Stimulated activated CD4-positive, alpha-beta T cell treated with anti-CD3 and anti-CD28 coated beads, Interleukin-2, amount 100 ng/mL, for 4 hours (primary cell): ENCODE measurements around the gene AXL.

Experiments used
- DNase-seq: peaks from one replicate; pipeline ENCODE4 v3.0.0-alpha.2; 2020; ENCODE audit warnings: low read depth

Gene AXL

DNA sequence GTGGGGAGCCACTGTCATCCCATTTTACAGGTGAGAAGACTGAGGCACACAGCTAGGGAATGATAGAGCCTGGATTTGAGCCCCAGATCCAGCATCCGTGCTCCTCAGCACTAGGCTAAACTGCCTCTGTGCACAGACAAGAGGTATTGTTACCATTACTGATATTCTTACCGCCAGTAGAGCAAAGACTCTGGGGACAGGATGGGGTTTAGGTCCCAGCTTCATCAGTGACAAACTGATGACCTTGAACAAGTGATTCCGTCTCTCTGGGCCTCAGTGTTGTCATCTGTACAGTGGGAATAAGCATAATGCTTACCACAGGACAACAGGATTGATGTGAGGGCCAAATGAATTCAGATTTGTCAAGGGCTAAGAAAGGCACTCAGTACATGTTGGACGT lies 16.5 kb downstream of the AXL start:
- DNase-seq: no peak

GRCh38 chr19:41238244-41238643 lies 19.2 kb downstream of the AXL start:
- no peak for DNase-seq

- DNase-seq: no peak
Observed at GRCh38 chr19:41239363-41239762, 20.3 kb downstream of the AXL start.

DNA sequence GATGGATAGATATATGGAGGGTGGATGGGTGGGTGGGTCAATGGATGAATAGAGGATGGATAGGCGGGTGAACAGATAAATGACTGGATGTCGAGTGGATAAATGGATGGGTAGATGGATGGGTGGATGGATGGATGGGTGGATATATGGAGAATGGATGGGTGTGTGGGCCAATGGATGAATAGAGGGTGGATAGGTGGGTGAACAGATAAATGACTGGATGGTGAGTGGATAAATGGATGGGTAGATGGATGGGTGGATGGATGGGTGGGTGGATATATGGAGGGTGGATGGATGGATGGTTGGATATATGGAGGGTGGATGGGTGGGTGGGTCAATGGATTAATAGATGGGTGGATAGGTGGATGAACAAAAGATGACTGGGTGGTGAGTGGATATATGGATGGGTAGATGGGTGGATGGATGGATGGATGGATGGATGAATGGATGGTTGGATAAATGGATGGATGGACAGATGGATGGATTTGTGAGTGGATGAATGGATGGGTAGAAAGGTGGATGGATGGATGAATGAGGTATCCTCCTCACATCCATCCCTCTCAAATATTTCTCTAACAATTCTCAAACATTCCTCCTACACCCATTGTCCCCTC lies 21.0 kb downstream of the AXL start:
- no peak for DNase-seq

DNA sequence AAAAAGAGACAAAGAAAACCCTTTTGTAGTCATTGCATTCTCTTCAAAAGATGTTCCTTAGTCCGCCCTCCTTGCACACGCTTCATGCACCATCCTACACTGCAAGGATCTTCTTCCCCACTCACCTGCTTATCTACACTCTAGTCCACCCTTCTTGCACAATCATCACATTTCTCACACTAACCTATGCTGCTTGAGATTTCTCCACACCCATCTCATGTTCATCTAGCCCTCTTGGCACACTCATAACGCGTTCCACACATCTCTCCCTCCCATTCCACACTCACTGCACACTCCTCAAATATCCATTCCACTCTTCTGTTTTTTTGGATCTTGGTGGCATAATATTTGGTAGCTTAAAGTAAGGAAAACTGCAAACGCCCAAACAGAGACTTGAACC lies 22.8 kb downstream of the AXL start:
- no peak for DNase-seq

DNA sequence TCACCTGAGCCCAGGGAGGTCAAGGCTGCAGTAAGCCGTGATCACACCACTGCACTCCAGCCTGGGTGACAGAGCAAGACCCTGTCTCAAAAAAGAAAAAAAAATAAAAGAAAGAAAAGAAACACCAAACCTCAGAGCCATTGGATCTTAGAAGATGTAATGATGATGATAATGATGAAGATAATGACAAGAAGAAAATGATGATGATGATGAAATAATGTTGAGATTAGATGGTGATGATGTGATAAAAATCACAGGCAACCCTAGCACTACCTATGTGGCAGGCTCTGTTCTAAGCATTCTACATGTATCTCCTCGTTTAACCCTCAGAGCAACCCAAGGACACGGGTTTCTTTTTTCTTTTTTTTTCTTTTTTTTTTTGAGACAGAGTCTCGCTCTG lies 25.1 kb downstream of the AXL start:
- no peak for DNase-seq

- no peak for DNase-seq
Observed at GRCh38 chr19:41245843-41246242, 26.8 kb downstream of the AXL start.

DNA sequence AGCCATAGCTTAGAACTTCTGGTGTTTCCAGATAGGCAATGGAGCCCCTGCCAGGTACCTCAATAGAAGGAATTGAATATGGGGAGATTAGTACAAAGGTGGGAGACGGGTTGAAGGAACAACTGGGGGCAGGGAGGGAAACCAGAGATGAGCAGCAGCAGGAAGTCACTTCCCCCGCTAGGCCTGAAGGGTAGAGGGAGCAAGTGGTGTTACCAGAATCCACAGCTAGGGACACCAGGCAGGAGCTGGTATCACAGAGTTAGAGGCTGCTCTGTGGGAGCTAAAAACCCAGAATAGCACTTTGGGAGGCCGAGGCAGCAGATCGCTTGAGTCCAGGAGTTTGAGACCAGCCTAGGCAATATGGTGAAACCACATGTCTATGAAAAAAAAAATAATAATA lies 29.9 kb downstream of the AXL start:
- no peak for DNase-seq

- DNase-seq: no peak
Observed at GRCh38 chr19:41249707-41250423, 30.8 kb downstream of the AXL start.

- DNase-seq: no peak
Observed at GRCh38 chr19:41253660-41254059, 34.6 kb downstream of the AXL start.

- no peak for DNase-seq
Observed at GRCh38 chr19:41255171-41255570, 36.1 kb downstream of the AXL start.

GRCh38 chr19:41261474-41262190 lies 42.6 kb downstream of the AXL start:
- DNase-seq: no peak

GRCh38 chr19:41263042-41263849 lies 44.2 kb downstream of the AXL start:
- peak; percentile 61 for DNase-seq

DNA sequence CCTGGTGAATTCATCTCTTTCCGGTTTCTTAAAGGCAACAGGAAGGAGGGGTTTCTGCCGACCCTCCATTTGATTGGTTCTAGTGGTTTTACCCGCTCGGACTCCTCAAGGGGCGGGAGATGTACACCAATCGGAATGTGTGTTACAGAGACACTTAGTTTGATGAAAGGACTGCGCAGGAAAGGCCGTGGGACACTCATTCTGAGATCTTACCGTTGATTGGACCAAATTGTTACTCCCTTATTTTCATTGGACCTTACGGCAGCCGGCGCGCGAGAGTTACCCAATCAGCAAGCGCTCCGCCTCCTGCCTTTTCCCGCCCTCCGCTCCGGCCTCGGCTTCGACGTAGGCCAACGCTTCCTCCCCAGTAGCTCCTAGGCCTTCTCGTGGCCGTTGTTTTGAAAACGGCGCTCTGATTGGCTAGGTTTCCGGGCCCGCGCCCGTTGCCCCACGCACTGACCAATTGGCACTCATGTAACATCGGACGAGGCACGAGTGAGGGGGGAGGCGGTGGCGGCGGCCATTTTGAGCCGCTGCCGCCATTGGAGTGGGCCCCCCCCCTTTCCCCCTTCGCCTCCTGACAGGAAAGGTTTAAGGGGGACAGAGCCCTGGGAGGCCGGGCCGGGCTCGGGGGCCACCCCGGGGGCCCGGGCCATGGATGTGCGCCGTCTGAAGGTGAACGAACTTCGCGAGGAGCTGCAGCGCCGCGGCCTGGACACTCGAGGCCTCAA lies 45.0 kb downstream of the AXL start, which contains the start of gene HNRNPUL1:
TSS of gene HNRNPUL1 (plus strand) at position 523 of the 731 bp plus-strand sequence. CDS start at position 655, 132 bp downstream.
- peak; percentile 98 for DNase-seq

DNA sequence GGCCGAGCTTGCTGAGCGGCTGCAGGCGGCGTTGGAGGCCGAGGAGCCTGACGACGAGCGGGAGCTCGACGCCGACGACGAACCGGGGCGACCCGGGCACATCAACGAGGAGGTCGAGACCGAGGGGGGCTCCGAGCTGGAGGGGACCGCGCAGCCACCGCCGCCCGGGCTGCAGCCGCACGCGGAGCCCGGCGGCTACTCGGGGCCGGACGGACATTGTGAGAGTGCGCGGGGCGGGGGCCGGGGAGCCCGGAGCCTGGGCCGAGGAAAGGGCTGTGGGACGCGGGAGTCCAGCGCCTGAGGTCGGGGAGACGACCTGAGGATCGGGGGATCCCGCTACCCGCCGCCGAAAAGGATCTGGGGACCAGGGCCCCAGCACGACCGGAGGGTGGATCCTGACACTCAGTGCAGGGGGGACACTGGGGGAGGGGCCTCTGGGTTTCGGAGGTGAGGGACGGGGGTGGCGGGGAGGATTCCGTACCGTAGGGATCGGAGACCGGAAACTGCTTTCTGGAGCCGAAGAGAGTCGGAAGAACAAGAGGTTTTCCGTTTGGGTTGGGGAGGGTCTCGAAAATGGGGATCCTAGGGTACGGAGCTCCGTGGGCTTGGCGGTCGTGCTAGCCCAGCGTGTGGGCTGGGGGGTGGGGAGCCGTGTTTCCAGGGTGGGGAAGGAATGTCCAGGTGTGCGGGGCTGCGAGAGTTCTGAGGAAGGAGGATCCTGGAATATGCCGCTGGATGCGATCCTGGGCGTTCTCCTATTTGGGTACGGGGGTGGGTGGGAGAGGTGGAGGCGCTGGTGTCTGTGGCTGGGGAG lies 45.8 kb downstream of the AXL start:
- peak; percentile 38 for DNase-seq

- no peak for DNase-seq
Observed at GRCh38 chr19:41265395-41266153, 46.6 kb downstream of the AXL start.

- DNase-seq: no peak
Observed at GRCh38 chr19:41269055-41269454, 50.0 kb downstream of the AXL start.

GRCh38 chr19:41269571-41269970 lies 50.5 kb downstream of the AXL start:
- DNase-seq: no peak

GRCh38 chr19:41273076-41273475 lies 54.1 kb downstream of the AXL start:
- DNase-seq: no peak

DNA sequence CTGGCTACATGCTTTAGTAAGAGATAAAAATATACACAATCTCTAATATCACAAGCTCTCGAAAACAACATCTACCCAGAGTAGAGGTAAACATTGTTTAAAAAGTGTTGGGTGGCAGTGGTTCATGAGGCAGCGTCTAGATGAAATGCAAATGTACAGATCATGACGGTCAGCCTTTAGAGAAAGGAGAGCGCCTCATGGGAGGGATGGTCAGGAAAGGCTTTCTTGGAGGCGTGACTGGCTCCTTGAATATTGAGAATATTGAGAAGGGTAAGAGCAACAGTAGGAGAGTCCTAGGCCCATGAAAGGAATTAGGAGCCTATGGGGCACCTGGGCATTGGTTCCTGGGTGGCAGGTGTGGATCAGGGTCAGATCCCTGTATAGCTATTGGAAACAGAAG lies 55.8 kb downstream of the AXL start:
- DNase-seq: no peak
